H9 (cell line): ENCODE measurements around the gene DIP2C. TPM values are rescaled to one million over a fixed set of nuclear protein-coding genes. Genes with fewer than 3 reads are reported as not detected.
"Not testable (repeated sequence)": the region's sequence is repeated elsewhere in the genome, so short reads cannot be mapped to it uniquely, and the experiment has no call there.

Experiments
- DNase-seq: peaks from one replicate; pipeline ENCODE4 v3.0.0-alpha.2; 2017
- H2AFZ ChIP-seq: one replicate; pipeline ENCODE4 v1.6.1; 2013; ENCODE audit warnings: mild to moderate bottlenecking, low read length, control low read depth, moderate library complexity
- H2AK5ac ChIP-seq: 2 replicates; pipeline ENCODE4 v1.6.1; 2013; ENCODE audit warnings: low read length, control low read depth, mixed read lengths; ENCODE audit not compliant: insufficient read length
- H2BK120ac ChIP-seq: one replicate; pipeline ENCODE4 v1.6.1; 2013; ENCODE audit warnings: low read depth, mild to moderate bottlenecking, low read length, control low read depth, inconsistent platforms; ENCODE audit not compliant: poor library complexity, severe bottlenecking
- H2BK12ac ChIP-seq: 2 replicates; pipeline ENCODE4 v1.6.1; 2013; ENCODE audit warnings: low read length, control low read depth, mixed read lengths, low read depth; ENCODE audit not compliant: insufficient read length
- H2BK15ac ChIP-seq: 2 replicates; pipeline ENCODE4 v1.6.1; 2013; ENCODE audit warnings: low read depth, low read length, control low read depth
- H2BK20ac ChIP-seq: one replicate; pipeline ENCODE4 v1.6.1; 2013; ENCODE audit warnings: low read depth, mild to moderate bottlenecking, low read length, control low read depth, inconsistent platforms; ENCODE audit not compliant: poor library complexity, severe bottlenecking
- H2BK5ac ChIP-seq: 2 replicates; pipeline ENCODE4 v1.6.1; 2013; ENCODE audit warnings: low read length, control low read depth, mixed read lengths; ENCODE audit not compliant: insufficient read length
- H3K14ac ChIP-seq: 2 replicates; pipeline ENCODE4 v1.6.1; 2013; ENCODE audit warnings: low read length, control low read depth; ENCODE audit not compliant: insufficient read depth
- H3K18ac ChIP-seq: 2 replicates; pipeline ENCODE4 v1.6.1; 2013; ENCODE audit warnings: low read depth, mild to moderate bottlenecking, mixed read lengths, low read length, control low read depth; ENCODE audit not compliant: insufficient read length
- H3K23ac ChIP-seq: 2 replicates; pipeline ENCODE4 v1.6.1; 2013; ENCODE audit warnings: low read length, control low read depth, mixed read lengths, low read depth; ENCODE audit not compliant: insufficient read length
- H3K23me2 ChIP-seq: 2 replicates; pipeline ENCODE4 v1.6.1; 2013; ENCODE audit warnings: low read depth, mild to moderate bottlenecking, mixed read lengths, low read length, control low read depth; ENCODE audit not compliant: insufficient read length, poor library complexity, severe bottlenecking
- H3K27ac ChIP-seq: 2 replicates; pipeline ENCODE4 v1.5.1; 2013; ENCODE audit warnings: low read length, control low read depth, mixed read lengths, low read depth; ENCODE audit not compliant: insufficient read length
- H3K27me3 ChIP-seq: 2 replicates; pipeline ENCODE4 v1.6.1; 2013; ENCODE audit warnings: low read length, control low read depth, inconsistent platforms; ENCODE audit not compliant: insufficient read depth
- H3K4ac ChIP-seq: 2 replicates; pipeline ENCODE4 v1.6.1; 2013; ENCODE audit warnings: low read depth, mild to moderate bottlenecking, control low read depth, inconsistent platforms, low read length, moderate library complexity
- H3K4me1 ChIP-seq: 2 replicates; pipeline ENCODE4 v1.6.1; 2013; ENCODE audit warnings: low read length, control low read depth, inconsistent platforms; ENCODE audit not compliant: insufficient read depth
- H3K4me2 ChIP-seq: 2 replicates; pipeline ENCODE4 v1.6.1; 2013; ENCODE audit warnings: low read length, control low read depth, mixed read lengths; ENCODE audit not compliant: insufficient read length, insufficient read depth
- H3K56ac ChIP-seq: 2 replicates; pipeline ENCODE4 v1.6.1; 2013; ENCODE audit warnings: low read depth, mild to moderate bottlenecking, mixed read lengths, low read length, control low read depth; ENCODE audit not compliant: insufficient read length
- H3K79me1 ChIP-seq: 2 replicates; pipeline ENCODE4 v1.6.1; 2013; ENCODE audit warnings: low read depth, mild to moderate bottlenecking, moderate library complexity, low read length, control low read depth, inconsistent platforms; ENCODE audit not compliant: insufficient read depth, poor library complexity, severe bottlenecking
- H3K79me2 ChIP-seq: 2 replicates; pipeline ENCODE4 v1.6.1; 2013; ENCODE audit warnings: low read length, control low read depth, inconsistent platforms; ENCODE audit not compliant: insufficient read depth
- H3K9ac ChIP-seq: 2 replicates; pipeline ENCODE4 v1.6.1; 2013; ENCODE audit warnings: low read length, control low read depth, mixed read lengths; ENCODE audit not compliant: insufficient read length; ENCODE audit errors: extremely low read depth
- H3K9me3 ChIP-seq: one replicate; pipeline ENCODE4 v1.6.1; 2013; ENCODE audit warnings: low read depth, low read length, inconsistent platforms; ENCODE audit not compliant: control insufficient read depth
- H3T11ph ChIP-seq: one replicate; pipeline ENCODE4 v1.6.1; 2013; ENCODE audit warnings: mild to moderate bottlenecking, low read length, control low read depth, inconsistent platforms
- H4K20me1 ChIP-seq: one replicate; pipeline ENCODE4 v1.6.1; 2013; ENCODE audit not compliant: control insufficient read depth, insufficient read length, insufficient read depth
- H4K5ac ChIP-seq: 2 replicates; pipeline ENCODE4 v1.6.1; 2013; ENCODE audit warnings: low read depth, mild to moderate bottlenecking, mixed read lengths, low read length, control low read depth; ENCODE audit not compliant: insufficient read length
- H4K8ac ChIP-seq: replicated peaks from 2 replicates; pipeline ENCODE4 v1.6.1; 2013; ENCODE audit warnings: low read length, control low read depth, mixed read lengths, low read depth; ENCODE audit not compliant: insufficient read length
- H4K91ac ChIP-seq: 2 replicates; pipeline ENCODE4 v1.6.1; 2013; ENCODE audit warnings: low read depth, mild to moderate bottlenecking, moderate library complexity, mixed read lengths, low read length, control low read depth; ENCODE audit not compliant: insufficient read length
- H3K27ac Mint-ChIP-seq, 3 experiments: 2 replicates in 2 of 3; 3 replicates in 1 of 3; pipeline ENCODE4 v1.8.0; 2020 to 2021; ENCODE audit warnings: mixed read lengths in 3 of 3, mild to moderate bottlenecking in 1 of 3, moderate library complexity in 1 of 3
- H3K27me3 Mint-ChIP-seq: 2 replicates; pipeline ENCODE4 v1.8.0; 2021; ENCODE audit warnings: low read depth, mild to moderate bottlenecking, moderate library complexity, mixed read lengths
- H3K36me3 Mint-ChIP-seq, 3 experiments: 2 replicates in 2 of 3; 3 replicates in 1 of 3; pipeline ENCODE4 v1.8.0; 2020 to 2021; ENCODE audit warnings: low read depth in 3 of 3, mixed read lengths in 3 of 3; ENCODE audit not compliant: insufficient read depth in 1 of 3
- H3K4me1 Mint-ChIP-seq, 2 experiments: 2 replicates each; pipeline ENCODE4 v1.8.0; 2020; ENCODE audit warnings: mixed read lengths in 2 of 2
- H3K4me3 Mint-ChIP-seq, 2 experiments: 2 replicates in 1 of 2; 3 replicates in 1 of 2; pipeline ENCODE4 v1.8.0; 2020 to 2021; ENCODE audit warnings: mild to moderate bottlenecking in 2 of 2, mixed read lengths in 2 of 2, moderate library complexity in 1 of 2
- H3K9me3 Mint-ChIP-seq, 2 experiments: 2 replicates in 1 of 2; 3 replicates in 1 of 2; pipeline ENCODE4 v1.8.0; 2020; ENCODE audit warnings: mild to moderate bottlenecking in 2 of 2, mixed read lengths in 2 of 2, moderate library complexity in 1 of 2
- WGBS: extraction: QIAGEN DNeasy Blood & Tissue Kit; methylation state at CpG from one replicate; pipeline ENCODE4 v1.1.7; 2013; ENCODE audit warnings: missing lambda C conversion rate, low lambda C conversion rate, mixed read lengths; ENCODE audit not compliant: insufficient read length; ENCODE audit errors: extremely low coverage; 5-methylcytosine and 5-hydroxymethylcytosine counted together
- total RNA-seq: library from RNA; stranded (reverse); gene quantifications from 2 replicates; pipeline ENCODE4 v1.2.1, GENCODE V29; 2021

Gene DIP2C
- total RNA-seq, 1 experiment from 2014 or later, result 7.9 TPM

DNA sequence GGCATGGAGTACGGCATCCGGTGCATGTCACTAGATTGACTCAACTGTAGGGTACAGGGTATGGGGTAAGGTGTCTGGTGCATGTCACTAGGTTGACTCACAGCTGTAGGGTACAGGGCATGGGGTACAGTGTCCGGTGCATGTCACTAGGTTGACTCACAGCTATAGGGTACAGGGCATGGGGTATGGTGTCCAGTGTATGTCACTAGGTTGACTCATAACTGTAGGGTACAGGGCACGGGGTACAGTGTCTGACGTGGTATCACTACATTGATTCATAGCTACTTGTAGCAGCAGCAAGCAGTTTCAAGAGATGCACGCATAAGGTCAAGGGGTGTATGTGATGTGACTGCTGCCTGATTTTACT lies 424.4 kb downstream of the DIP2C start:
- H2BK120ac ChIP-seq, H3T11ph ChIP-seq, H3K9ac ChIP-seq, H2BK12ac ChIP-seq, H2BK5ac ChIP-seq, H3K4me2 ChIP-seq, H4K20me1 ChIP-seq, H3K56ac ChIP-seq, H4K8ac ChIP-seq, H3K36me3 Mint-ChIP-seq, H3K79me2 ChIP-seq, H3K18ac ChIP-seq, H3K79me1 ChIP-seq, H4K5ac ChIP-seq, H3K9me3 ChIP-seq, H2BK15ac ChIP-seq, H2AK5ac ChIP-seq, H3K27me3 ChIP-seq, H2AFZ ChIP-seq, H3K23ac ChIP-seq, H4K91ac ChIP-seq, DNase-seq, H3K4ac ChIP-seq, H3K9me3 Mint-ChIP-seq, H3K4me1 ChIP-seq, H3K27me3 Mint-ChIP-seq, H3K4me3 Mint-ChIP-seq, H3K14ac ChIP-seq, H3K23me2 ChIP-seq, H3K27ac ChIP-seq, H2BK20ac ChIP-seq: not testable (repeated sequence)
- Mint-ChIP-seq H3K27ac (peak overlapping the region in 1 of 3 experiments; percentile 27; a peak in 2 of 7 replicates), H3K4me1 (peaks cover 19 to 20% of the 10 kb centered on the region in 2 experiments)
- WGBS, result no CpG with 5 or more reads among the region's 6 CpGs

DNA sequence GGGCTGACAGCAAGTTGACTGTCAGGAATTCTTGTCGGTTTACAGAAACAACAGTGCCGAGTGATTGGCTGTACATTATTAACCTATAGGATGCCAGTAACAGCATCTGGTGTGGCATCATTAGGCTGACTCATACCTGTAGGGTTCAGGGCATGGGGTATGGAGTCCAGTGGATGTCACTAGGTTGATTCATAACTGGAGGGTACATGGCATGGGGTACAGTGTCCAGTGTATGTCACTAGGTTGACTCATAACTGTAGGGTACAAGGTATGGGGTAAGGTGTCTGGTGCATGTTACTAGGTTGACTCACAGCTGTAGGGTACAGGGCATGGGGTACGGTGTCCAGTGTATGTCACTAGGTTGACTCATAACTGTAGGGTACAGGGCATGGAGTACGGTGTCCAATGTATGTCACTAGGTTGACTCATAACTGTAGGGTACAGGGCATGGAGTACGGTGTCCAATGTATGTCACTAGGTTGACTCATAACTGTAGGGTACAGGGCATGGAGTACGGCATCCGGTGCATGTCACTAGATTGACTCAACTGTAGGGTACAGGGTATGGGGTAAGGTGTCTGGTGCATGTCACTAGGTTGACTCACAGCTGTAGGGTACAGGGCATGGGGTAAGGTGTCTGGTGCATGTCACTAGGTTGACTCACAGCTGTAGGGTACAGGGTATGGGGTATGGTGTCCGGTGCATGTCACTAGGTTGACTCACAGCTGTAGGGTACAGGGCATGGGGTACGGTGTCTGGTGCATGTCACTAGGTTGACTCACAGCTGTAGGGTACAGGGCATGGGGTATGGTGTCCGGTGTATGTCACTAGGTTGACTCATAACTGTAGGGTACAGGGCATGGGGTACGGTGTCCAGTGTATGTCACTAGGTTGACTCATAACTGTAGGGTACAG lies 425.1 kb downstream of the DIP2C start:
- not testable (repeated sequence) for H3K36me3 Mint-ChIP-seq, H3K9ac ChIP-seq, H2BK12ac ChIP-seq, H2AK5ac ChIP-seq, H3K27ac Mint-ChIP-seq, H4K91ac ChIP-seq, H3K4me2 ChIP-seq, H3K23ac ChIP-seq, H3K4ac ChIP-seq, H3K9me3 Mint-ChIP-seq, H2BK15ac ChIP-seq, H3T11ph ChIP-seq, H3K18ac ChIP-seq, H3K9me3 ChIP-seq, H3K4me3 Mint-ChIP-seq, H3K23me2 ChIP-seq, H3K14ac ChIP-seq, H3K27me3 ChIP-seq, DNase-seq, H3K4me1 ChIP-seq, H4K5ac ChIP-seq, H3K79me1 ChIP-seq, H4K8ac ChIP-seq, H2AFZ ChIP-seq, H4K20me1 ChIP-seq, H3K27ac ChIP-seq, H2BK5ac ChIP-seq, H3K79me2 ChIP-seq, H2BK20ac ChIP-seq, H2BK120ac ChIP-seq, H3K27me3 Mint-ChIP-seq, H3K56ac ChIP-seq
- H3K4me1 Mint-ChIP-seq, result peaks cover 13 to 14% of the 10 kb centered on the region in 2 experiments
- no CpG with 5 or more reads among the region's 11 CpGs for WGBS
